ENCODE measurements around the gene CLDN9. TPM values are rescaled to one million over a fixed set of nuclear protein-coding genes. Genes with fewer than 3 reads are reported as not detected.

Gene CLDN9
- total and polyA plus RNA-seq, 12 donors, result 0.19 to 3.2 (median 0.90) TPM

DNA sequence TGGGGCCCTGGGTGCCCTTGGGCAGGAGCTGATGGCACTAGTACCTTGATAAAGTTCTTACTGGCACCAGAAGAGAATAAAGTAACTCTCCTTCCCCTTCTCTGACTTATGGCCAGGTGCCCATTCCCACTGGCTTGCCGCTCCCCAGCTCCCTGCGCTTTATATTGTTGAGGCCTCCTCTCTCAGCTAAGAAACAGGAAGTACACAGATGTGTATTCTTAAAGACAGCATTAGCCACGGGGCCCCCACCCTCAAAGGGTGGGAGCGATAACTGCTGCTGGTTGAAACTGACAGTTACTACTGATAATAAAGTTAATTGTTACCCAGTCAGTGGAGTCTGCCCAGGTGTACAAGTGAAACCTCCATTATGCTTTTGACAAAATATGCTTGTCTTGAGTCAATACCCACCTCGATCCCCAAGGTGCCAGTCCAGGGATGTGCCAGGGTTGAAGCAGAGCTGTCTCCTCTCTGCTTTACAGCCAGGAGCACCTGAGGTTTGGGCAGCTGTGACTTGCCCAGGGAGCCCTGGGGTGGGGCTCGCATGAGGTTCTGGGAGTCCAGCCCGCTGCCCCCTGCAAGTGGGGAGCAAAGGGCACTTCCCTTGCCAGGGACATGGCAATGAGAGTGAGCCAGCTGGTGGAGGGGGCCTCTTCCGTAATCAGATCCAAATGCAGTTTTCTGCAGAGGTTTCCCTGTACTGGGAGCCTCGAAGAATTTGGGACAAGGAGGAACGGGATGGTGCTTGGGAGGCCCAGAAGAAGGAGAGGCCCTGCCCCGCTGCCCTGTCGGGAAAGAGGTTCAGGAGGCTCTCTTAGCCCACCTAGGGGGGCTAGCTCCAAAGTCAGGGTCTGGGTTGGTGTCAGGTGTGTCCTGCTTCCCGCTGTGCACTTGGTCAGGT lies 5.4 kb upstream of the CLDN9 start:
- H3K36me3 ChIP-seq, result peaks cover 0 to 4% (median 0%) of the 10 kb centered on the region in 9 donors
- no peak for DNase-seq
- ATAC-seq, result no peak
- peaks cover 0 to 34% (median 9%) of the 10 kb centered on the region in 9 donors for H3K4me1 ChIP-seq
- intact Hi-C loops (cut with DNase I), result no loop called here
- H3K27me3 ChIP-seq, result peaks cover 0 to 84% (median 70%) of the 10 kb centered on the region in 7 donors
- H3K4me3 ChIP-seq, result peak overlapping the region in 2 of 10 donors; percentile 14 to 34
- H3K27ac ChIP-seq, result peak overlapping the region in 2 of 10 donors; percentile 31 to 71
- no peak for TF ChIP-seq CTCF (IDR thresholded peaks at IDR 0.05)
- H3K9me3 ChIP-seq, result no peaks in the 10 kb centered on the region
- 55 to 66% methylated on average over 13 of the region's 13 CpGs for WGBS, 2 donors

GRCh38 chr16:3007957-3008689 lies 4.6 kb upstream of the CLDN9 start:
- no peak for DNase-seq
- no peaks in the 10 kb centered on the region for H3K9me3 ChIP-seq
- intact Hi-C loops (cut with DNase I), result no loop called here
- H3K4me1 ChIP-seq, result peaks cover 0 to 34% (median 9%) of the 10 kb centered on the region in 9 donors
- ATAC-seq, result no peak
- H3K4me3 ChIP-seq, result peak overlapping the region in 2 of 10 donors; percentile 14 to 34
- peaks cover 0 to 4% (median 0%) of the 10 kb centered on the region in 9 donors for H3K36me3 ChIP-seq
- 21 to 26% methylated on average over 17 of the region's 17 CpGs for WGBS, 2 donors
- H3K27me3 ChIP-seq, result peaks cover under 1 to 90% (median 78%) of the 10 kb centered on the region in 7 donors
- H3K27ac ChIP-seq, result peak overlapping the region in 2 of 10 donors; percentile 44 to 71
- TF ChIP-seq CTCF (IDR thresholded peaks at IDR 0.05), result no peak

- ATAC-seq, result no peak
- Histone ChIP-seq H3K36me3 (peaks cover 0 to 4% (median 0%) of the 10 kb centered on the region in 9 donors), H3K9me3 (no peaks in the 10 kb centered on the region), H3K4me1 (peaks cover 0 to 31% (median 5%) of the 10 kb centered on the region in 9 donors), H3K27me3 (peaks cover 6 to 90% (median 83%) of the 10 kb centered on the region in 7 donors), H3K27ac (peak overlapping the region in 2 of 10 donors; percentile 44 to 71), H3K4me3 (peak overlapping the region in 1 of 10 donors; percentile 34)
- intact Hi-C loops (cut with DNase I), result no loop called here
- no peak for DNase-seq
- 34 to 37% methylated on average over 4 of the region's 4 CpGs for WGBS, 2 donors
- TF ChIP-seq CTCF (IDR thresholded peaks at IDR 0.05), result no peak
Measured at GRCh38 chr16:3008690-3009037, 4.1 kb upstream of the CLDN9 start.
